ENCODE data around the gene ASB5.
"Not testable (repeated sequence)": the region's sequence is repeated elsewhere in the genome, so short reads cannot be mapped to it uniquely, and the experiment has no call there.

ASB5 gene

GRCh38 chr4:176222149-176222548, 46.9 kb downstream of the ASB5 start:
- Mint-ChIP-seq H3K9me3 (no peaks in the 10 kb centered on the region), H3K4me3 (no peak overlapping the region), H3K27ac (no peak overlapping the region), H3K4me1 (no peaks in the 10 kb centered on the region), H3K36me3 (no peaks in the 10 kb centered on the region), H3K27me3 (no peaks in the 10 kb centered on the region)
- CTCF ChIA-PET: no interaction called here
- DNase-seq: no peak

GRCh38 chr4:176217510-176217909, 51.5 kb downstream of the ASB5 start:
- no peak overlapping the region for H3K27ac Mint-ChIP-seq
- no peaks in the 10 kb centered on the region for H3K36me3 Mint-ChIP-seq
- H3K27me3 Mint-ChIP-seq: no peaks in the 10 kb centered on the region
- CTCF ChIA-PET: interaction anchor here (0.6 to 0.7 kb wide), 2 partner anchors 10 to 479 kb away, joined by 3 read pairs; no protein-coding TSS in a partner anchor
- DNase-seq: no peak
- H3K4me3 Mint-ChIP-seq: no peak overlapping the region
- no peaks in the 10 kb centered on the region for H3K9me3 Mint-ChIP-seq
- no peaks in the 10 kb centered on the region for H3K4me1 Mint-ChIP-seq

DNA sequence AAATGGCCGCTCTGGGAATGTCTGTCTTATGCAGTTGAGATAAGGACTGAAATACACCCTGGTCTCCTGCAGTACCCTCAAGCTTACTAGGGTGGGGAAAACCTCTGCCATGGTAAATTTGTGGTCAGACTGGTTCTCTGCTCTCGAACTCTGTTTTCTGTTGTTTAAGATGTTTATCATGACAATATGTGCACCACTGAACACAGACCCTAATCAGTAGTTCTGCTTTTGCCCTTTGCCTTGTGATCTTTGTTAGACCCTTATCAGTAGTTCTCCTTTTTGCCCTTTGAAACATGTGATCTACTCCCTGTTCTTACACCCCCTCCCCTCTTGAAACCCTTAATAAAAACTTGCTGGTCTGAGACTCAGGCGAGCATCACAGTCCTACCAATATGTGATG, 56.7 kb downstream of the ASB5 start:
- peaks cover 13% of the 10 kb centered on the region for H3K27me3 Mint-ChIP-seq
- H3K4me3 Mint-ChIP-seq, H3K4me1 Mint-ChIP-seq, H3K36me3 Mint-ChIP-seq, CTCF ChIA-PET, DNase-seq, H3K9me3 Mint-ChIP-seq, H3K27ac Mint-ChIP-seq: not testable (repeated sequence)

GRCh38 chr4:176210579-176211296, 58.3 kb downstream of the ASB5 start:
- H3K36me3 Mint-ChIP-seq: no peaks in the 10 kb centered on the region
- no peaks in the 10 kb centered on the region for H3K4me1 Mint-ChIP-seq
- H3K27me3 Mint-ChIP-seq: peaks cover 17% of the 10 kb centered on the region
- CTCF ChIA-PET: interaction anchor here (0.7 kb wide), 1 partner anchor 286 kb away, joined by 3 read pairs; no protein-coding TSS in a partner anchor
- H3K4me3 Mint-ChIP-seq: no peak overlapping the region
- no peak for DNase-seq
- no peak overlapping the region for H3K27ac Mint-ChIP-seq
- H3K9me3 Mint-ChIP-seq: no peaks in the 10 kb centered on the region

DNA sequence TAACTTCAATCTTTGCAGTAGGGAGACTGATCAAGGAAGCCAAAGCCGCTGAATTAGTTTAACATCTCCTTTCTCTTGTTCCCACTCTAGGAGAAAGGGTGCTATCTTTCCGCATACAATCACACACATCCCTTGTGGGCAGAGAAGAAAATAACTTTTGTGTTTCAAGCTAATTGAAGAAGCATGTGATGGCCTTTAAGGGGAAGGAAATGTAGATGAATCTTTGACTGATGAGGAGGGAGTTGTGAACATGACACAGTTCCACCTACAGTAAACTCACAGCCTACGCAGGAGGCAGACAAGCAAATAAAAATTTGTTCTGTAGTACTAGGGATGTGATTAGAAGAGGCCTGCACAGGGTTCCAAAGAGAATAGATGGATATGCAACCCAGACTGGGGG, 58.9 kb downstream of the ASB5 start:
- H3K36me3 Mint-ChIP-seq: no peaks in the 10 kb centered on the region
- no peak overlapping the region for H3K4me3 Mint-ChIP-seq
- H3K4me1 Mint-ChIP-seq: no peaks in the 10 kb centered on the region
- H3K27ac Mint-ChIP-seq: no peak overlapping the region
- CTCF ChIA-PET: no interaction called here
- no peak for DNase-seq
- H3K9me3 Mint-ChIP-seq: no peaks in the 10 kb centered on the region
- peaks cover 20% of the 10 kb centered on the region for H3K27me3 Mint-ChIP-seq

DNA sequence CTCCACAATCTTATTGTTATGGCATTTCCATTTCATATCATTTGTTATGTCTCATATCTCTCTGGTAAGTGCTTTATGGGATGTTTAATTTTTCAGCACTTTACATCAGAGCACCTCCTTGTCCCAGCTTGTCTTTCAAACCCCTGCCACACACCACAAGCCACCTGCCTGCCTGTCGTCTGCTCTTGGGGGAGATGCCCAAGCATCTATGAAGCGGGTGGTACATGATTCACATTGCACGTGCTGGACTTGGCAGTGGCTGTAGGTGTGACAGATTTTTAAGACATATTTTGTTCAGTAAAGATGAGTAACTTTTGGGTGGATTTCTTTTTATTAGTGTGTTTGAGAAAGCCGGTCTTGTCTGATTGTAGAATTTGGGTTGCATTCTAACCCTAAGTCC, 59.5 kb downstream of the ASB5 start:
- Mint-ChIP-seq H3K9me3 (no peaks in the 10 kb centered on the region), H3K27me3 (peaks cover 21% of the 10 kb centered on the region), H3K4me3 (no peak overlapping the region), H3K4me1 (no peaks in the 10 kb centered on the region), H3K36me3 (no peaks in the 10 kb centered on the region), H3K27ac (no peak overlapping the region)
- CTCF ChIA-PET: no interaction called here
- no peak for DNase-seq

- no peak for DNase-seq
- Mint-ChIP-seq H3K36me3 (no peaks in the 10 kb centered on the region), H3K9me3 (no peaks in the 10 kb centered on the region), H3K4me1 (no peaks in the 10 kb centered on the region), H3K4me3 (no peak overlapping the region), H3K27ac (no peak overlapping the region), H3K27me3 (peaks cover 21% of the 10 kb centered on the region)
- CTCF ChIA-PET: interaction anchor here (0.6 kb wide), 1 partner anchor 10 kb away, joined by 3 read pairs; no protein-coding TSS in a partner anchor
These were observed 61.2 kb downstream of the ASB5 start for GRCh38 chr4:176207839-176208238.

GRCh38 chr4:176205299-176205698, 63.7 kb downstream of the ASB5 start:
- Mint-ChIP-seq H3K36me3 (no peaks in the 10 kb centered on the region), H3K9me3 (no peaks in the 10 kb centered on the region), H3K27me3 (peaks cover 11% of the 10 kb centered on the region), H3K4me1 (no peaks in the 10 kb centered on the region), H3K27ac (no peak overlapping the region), H3K4me3 (no peak overlapping the region)
- CTCF ChIA-PET: no interaction called here
- no peak for DNase-seq

GRCh38 chr4:176198316-176198903, 70.6 kb downstream of the ASB5 start:
- CTCF ChIA-PET: interaction anchor here (0.9 kb wide), 1 partner anchor 163 kb away, joined by 3 read pairs; no protein-coding TSS in a partner anchor
- no peak overlapping the region for H3K27ac Mint-ChIP-seq

DNA sequence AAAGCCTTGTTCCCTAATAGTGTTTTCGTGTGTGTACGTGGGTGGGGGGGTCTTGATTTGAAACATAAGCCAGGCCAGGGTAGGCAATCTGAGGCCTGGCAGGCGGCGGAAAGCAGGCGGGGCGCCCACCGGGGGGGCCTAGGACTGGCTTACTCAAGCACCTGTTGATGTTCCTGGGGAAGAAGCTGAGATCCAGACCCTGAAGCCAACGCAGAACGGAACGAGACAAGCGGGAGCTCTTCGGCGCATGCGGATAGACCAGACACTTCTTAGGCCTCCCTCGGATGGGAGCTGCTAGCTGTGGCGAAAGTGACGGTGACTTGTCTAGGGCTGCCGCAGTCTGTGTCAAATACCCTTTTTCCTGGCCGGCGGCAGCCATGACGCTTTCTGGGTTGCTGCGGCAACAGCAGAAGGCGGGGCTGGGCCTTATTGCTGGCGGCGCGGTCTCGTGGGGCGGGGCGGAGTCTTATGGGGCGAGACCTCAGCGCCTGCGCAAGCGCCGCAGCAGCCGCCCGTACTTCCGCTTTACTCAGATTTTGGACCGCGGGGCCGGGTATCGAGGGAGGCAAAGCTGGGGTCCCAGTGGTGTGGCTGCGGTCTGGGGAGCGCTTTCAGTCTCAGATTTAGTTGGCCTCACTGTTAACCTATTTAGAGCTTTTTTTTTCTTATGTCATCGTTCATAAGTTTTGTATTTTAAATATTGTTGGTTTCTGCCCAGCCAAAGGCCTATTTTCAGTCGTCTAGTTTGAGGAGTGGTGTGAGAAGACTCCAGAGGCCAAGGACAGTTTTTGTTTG, 73.6 kb downstream of the ASB5 start, which contains the start of gene SPATA4:
TSS of gene SPATA4 (minus strand) at position 402 of the 795 bp plus-strand sequence. CDS start at position 379, 23 bp downstream.
- peaks cover 11% of the 10 kb centered on the region for H3K27me3 Mint-ChIP-seq
- H3K27ac Mint-ChIP-seq: peak within 1 kb of the TSS; percentile 83
- H3K9me3 Mint-ChIP-seq: no peaks in the 10 kb centered on the region
- CTCF ChIA-PET: interaction anchor here (1.0 kb wide), 1 partner anchor 146 kb away, joined by 3 read pairs; no protein-coding TSS in a partner anchor
- H3K36me3 Mint-ChIP-seq: peaks cover 3% of the 10 kb centered on the region
- H3K4me3 Mint-ChIP-seq: peak within 1 kb of the TSS; percentile 79
- DNase-seq: peak; percentile 96
- peaks cover 20% of the 10 kb centered on the region for H3K4me1 Mint-ChIP-seq

More at GRCh38 chr4:176198316-176198903, 70.6 kb downstream of the ASB5 start:
- Mint-ChIP-seq H3K9me3 (no peaks in the 10 kb centered on the region), H3K4me1 (peaks cover 20% of the 10 kb centered on the region), H3K27me3 (peaks cover 11% of the 10 kb centered on the region), H3K4me3 (no peak overlapping the region), H3K36me3 (peaks cover 3% of the 10 kb centered on the region)
- DNase-seq: no peak

DNA sequence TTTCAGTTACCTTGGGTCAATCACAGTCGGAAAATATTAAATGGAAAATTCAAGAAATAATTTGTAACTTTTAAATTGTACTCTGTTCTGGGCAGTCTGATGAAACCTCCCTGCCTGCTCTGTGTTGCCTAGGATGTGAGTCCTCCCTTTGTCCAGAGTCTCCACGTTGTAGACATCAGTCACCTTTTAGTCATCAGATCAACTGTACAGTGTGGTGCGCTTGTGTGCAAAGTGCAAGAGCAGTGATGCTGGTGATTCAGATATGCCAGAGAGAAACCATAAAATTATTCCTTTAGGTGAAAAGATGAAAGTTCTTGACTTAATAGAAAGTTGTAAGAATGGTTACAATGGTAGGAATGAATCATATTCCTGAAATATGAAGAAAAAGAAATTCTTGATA, 75.1 kb downstream of the ASB5 start:
- Mint-ChIP-seq H3K4me3 (no peak overlapping the region), H3K27me3 (peaks cover 11% of the 10 kb centered on the region), H3K36me3 (peaks cover 3% of the 10 kb centered on the region), H3K4me1 (peaks cover 20% of the 10 kb centered on the region), H3K27ac (no peak overlapping the region), H3K9me3 (no peaks in the 10 kb centered on the region)
- CTCF ChIA-PET: no interaction called here
- DNase-seq: no peak

DNA sequence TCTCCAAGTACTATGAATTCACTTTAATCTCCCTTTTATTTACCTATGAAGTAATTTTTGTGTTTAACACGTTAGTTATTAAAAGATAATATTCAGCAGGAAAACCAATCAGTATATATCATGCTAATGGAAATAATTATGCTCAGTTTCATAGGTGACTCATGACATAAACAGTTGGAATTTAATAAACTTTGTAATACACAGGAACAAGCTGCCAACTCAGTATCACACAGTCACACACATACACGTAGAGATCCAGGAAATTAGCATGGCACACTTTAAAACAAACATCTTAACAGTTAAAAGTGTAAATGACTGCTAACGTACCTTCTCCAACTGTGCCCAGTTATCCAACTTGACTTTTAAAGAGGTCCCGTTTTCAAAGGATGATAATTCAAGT, 75.9 kb downstream of the ASB5 start:
- Mint-ChIP-seq H3K27me3 (peaks cover 11% of the 10 kb centered on the region), H3K4me3 (no peak overlapping the region), H3K9me3 (no peaks in the 10 kb centered on the region), H3K27ac (no peak overlapping the region), H3K36me3 (peaks cover 3% of the 10 kb centered on the region), H3K4me1 (peaks cover 20% of the 10 kb centered on the region)
- DNase-seq: no peak
- CTCF ChIA-PET: no interaction called here

DNA sequence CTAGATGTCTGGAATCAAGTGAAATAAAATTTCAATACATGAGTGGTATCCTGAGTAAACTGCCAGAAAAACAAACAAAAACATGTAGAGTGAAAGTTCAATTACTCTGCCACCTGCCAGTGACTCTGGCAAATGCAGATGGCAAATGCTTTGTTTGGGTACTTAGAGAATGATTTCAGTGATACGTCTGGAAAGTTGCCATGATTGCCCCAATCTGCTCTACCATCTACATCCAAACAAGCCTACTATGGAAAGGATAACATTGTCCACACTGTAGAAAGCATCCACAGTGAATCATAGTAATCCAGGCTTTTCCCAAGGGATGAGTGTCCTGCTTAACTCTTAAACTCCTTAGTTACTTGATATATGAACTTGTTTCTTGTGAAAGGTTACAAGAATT, 77.0 kb downstream of the ASB5 start:
- peaks cover 11% of the 10 kb centered on the region for H3K27me3 Mint-ChIP-seq

More for the DNA sequence above, 77.0 kb downstream of the ASB5 start:
- CTCF ChIA-PET: no interaction called here
- DNase-seq: no peak
- no peaks in the 10 kb centered on the region for H3K9me3 Mint-ChIP-seq
- H3K4me1 Mint-ChIP-seq: peaks cover 20% of the 10 kb centered on the region
- no peak overlapping the region for H3K27ac Mint-ChIP-seq
- H3K4me3 Mint-ChIP-seq: no peak overlapping the region
- peaks cover 3% of the 10 kb centered on the region for H3K36me3 Mint-ChIP-seq

All from activated naive CD4-positive, alpha-beta T cell treated with anti-CD3 and anti-CD28 coated beads, Interleukin-2, amount 10 ng/mL, durations not matched to agents 7 days and 5 days (primary cell).